Stimulated activated CD8-positive, alpha-beta memory T cell treated with anti-CD3 and anti-CD28 coated beads, Interleukin-2, amount 100 ng/mL, for 1 hour (primary cell): ENCODE data around the gene EXT2.

Experiments used
- DNase-seq, 2 donors: peaks; one replicate each; pipeline ENCODE4 v3.0.0-alpha.2; 2020; ENCODE audit warnings: low read depth in 2 of 2

EXT2 gene

GRCh38 chr11:44243086-44243485, 147.6 kb downstream of the EXT2 start:
- DNase-seq: no peak

- DNase-seq: no peak
Observed at GRCh38 chr11:44243595-44244343, 148.3 kb downstream of the EXT2 start.

- no peak for DNase-seq
Observed at GRCh38 chr11:44244639-44245310, 149.3 kb downstream of the EXT2 start.

GRCh38 chr11:44246726-44247125, 151.2 kb downstream of the EXT2 start:
- DNase-seq: no peak

GRCh38 chr11:44247508-44247907, 152.0 kb downstream of the EXT2 start:
- no peak for DNase-seq

GRCh38 chr11:44248109-44248508, 152.6 kb downstream of the EXT2 start:
- no peak for DNase-seq

GRCh38 chr11:44250421-44250820, 154.9 kb downstream of the EXT2 start:
- no peak for DNase-seq

- DNase-seq: no peak
Observed at GRCh38 chr11:44252999-44253602, 157.6 kb downstream of the EXT2 start.

- DNase-seq: no peak
Observed at GRCh38 chr11:44255406-44256071, 160.1 kb downstream of the EXT2 start.

- DNase-seq: no peak
Observed at GRCh38 chr11:44256673-44257291, 161.3 kb downstream of the EXT2 start.

- DNase-seq: no peak
Observed at GRCh38 chr11:44257338-44258189, 162.1 kb downstream of the EXT2 start.

- DNase-seq: no peak
Observed at GRCh38 chr11:44258190-44258489, 162.7 kb downstream of the EXT2 start.

- DNase-seq: no peak
Observed at GRCh38 chr11:44258839-44259420, 163.5 kb downstream of the EXT2 start.

GRCh38 chr11:44260081-44260480, 164.6 kb downstream of the EXT2 start:
- DNase-seq: no peak

- DNase-seq: no peak
Observed at GRCh38 chr11:44261800-44262591, 166.5 kb downstream of the EXT2 start.

GRCh38 chr11:44263738-44264437, 168.4 kb downstream of the EXT2 start:
- no peak for DNase-seq

GRCh38 chr11:44264438-44264749, 168.9 kb downstream of the EXT2 start:
- no peak for DNase-seq

- DNase-seq: no peak
Observed at GRCh38 chr11:44264761-44265160, 169.3 kb downstream of the EXT2 start.

- no peak for DNase-seq
Observed at GRCh38 chr11:44266056-44266780, 170.7 kb downstream of the EXT2 start.
